HEK293 (cell line): Measurements from ENCODE around the gene RAB9A.
A peak's percentile ranks its signal among the peaks of the same experiment; 100 is the strongest.

ENCODE experiments used
- CTCF ChIP-seq: fragments of 450-650 bp; formaldehyde crosslinking; IDR thresholded peaks from 2 replicates; pipeline ENCODE4 v1.5.1; 2016; ENCODE audit warnings: missing biosample characterization, missing genetic modification characterization
- TCF7L2 ChIP-seq: IDR thresholded peaks from 2 replicates; pipeline ENCODE4 v1.6.1; 2011; ENCODE audit warnings: low read depth, mild to moderate bottlenecking, inconsistent platforms, low read length, moderate library complexity, borderline replicate concordance
- ZBTB11 ChIP-seq: fragments of 450-650 bp; formaldehyde crosslinking; conservative IDR thresholded peaks from 2 replicates; pipeline ENCODE4 v1.5.1; 2016; ENCODE audit warnings: low read depth, missing biosample characterization, missing genetic modification characterization
- ZBTB20 ChIP-seq: fragments of 450-650 bp; formaldehyde crosslinking; IDR thresholded peaks from 2 replicates; pipeline ENCODE4 v1.5.1; 2016; ENCODE audit warnings: missing biosample characterization, missing genetic modification characterization
- ZNF24 ChIP-seq: fragments of 450-650 bp; formaldehyde crosslinking; IDR thresholded peaks from 2 replicates; pipeline ENCODE4 v1.5.1; 2016; ENCODE audit warnings: missing biosample characterization, missing genetic modification characterization
- ZNF280D ChIP-seq: fragments of 450-650 bp; formaldehyde crosslinking; IDR thresholded peaks from 2 replicates; pipeline ENCODE4 v1.5.1; 2016; ENCODE audit warnings: missing biosample characterization, missing genetic modification characterization
- ZNF704 ChIP-seq: fragments of 450-650 bp; formaldehyde crosslinking; IDR thresholded peaks from 2 replicates; pipeline ENCODE4 v1.5.1; 2016; ENCODE audit warnings: missing biosample characterization, missing genetic modification characterization

- TF ChIP-seq ZNF704 (tag by site-specific recombination) (no peak), CTCF (tag by site-specific recombination) (no peak), ZBTB20 (tag by site-specific recombination) (0 out of 2 replicates have a peak, but pooled peaks have one; percentile 6), ZBTB11 (tag by site-specific recombination) (no peak), ZNF24 (tag by site-specific recombination) (no peak), TCF7L2 (no peak), ZNF280D (tag by site-specific recombination) (no peak)
Observed at GRCh38 chrX:13666836-13667235, 22.1 kb upstream of the RAB9A start.
